ENCODE results near the gene WDR6. TPM values are rescaled to one million over a fixed set of nuclear protein-coding genes. Genes with fewer than 3 reads are reported as not detected.
A peak's percentile ranks its signal among the peaks of the same experiment; 100 is the strongest.

Gene WDR6
- total RNA-seq, 1 donor, result 98.4 TPM

GRCh38 chr3:49017971-49018706 is 10.9 kb downstream of the WDR6 start, which contains the start of gene DALRD3:
Gene DALRD3, minus strand, starts transcription at chr3:49018580. Its CDS starts 16 bp downstream, at chr3:49018564.
- Histone ChIP-seq H3K27me3 (ENCODE audit: insufficient read depth, low read length) (no peaks in the 10 kb centered on the region), H3K4me2 (ENCODE audit: insufficient read depth, low read length) (peak within 1 kb of the TSS; percentile 90), H3K4me1 (ENCODE audit: insufficient read depth, low read length) (peaks cover 30% of the 10 kb centered on the region), H4K20me1 (ENCODE audit: insufficient read depth, low read length) (peaks cover 33% of the 10 kb centered on the region), H3K79me2 (ENCODE audit: insufficient read depth, low read length) (peaks cover 60% of the 10 kb centered on the region), H3K27ac (ENCODE audit: low read depth, low read length) (peak within 1 kb of the TSS; percentile 65), H2AFZ (ENCODE audit: low read length) (peak within 1 kb of the TSS; percentile 66), H3K4me3 (ENCODE audit: insufficient read depth, low read length) (peak within 1 kb of the TSS; percentile 92), H3K9me3 (ENCODE audit: low read depth, low read length) (no peaks in the 10 kb centered on the region), H3K36me3 (ENCODE audit: insufficient read depth, low read length) (peaks cover 33% of the 10 kb centered on the region)
- DNase-seq (ENCODE audit: insufficient read length, low spot score, missing footprints), result peak; percentile 93
- no peak for TF ChIP-seq CTCF (IDR thresholded peaks at IDR 0.05; ENCODE audit: extremely low read depth, low read depth, low read length)

GRCh38 chr3:49018707-49019006 is 11.5 kb downstream of the WDR6 start:
- no peaks in the 10 kb centered on the region for H3K27me3 ChIP-seq (ENCODE audit: insufficient read depth, low read length)
- H3K9me3 ChIP-seq (ENCODE audit: low read depth, low read length), result no peaks in the 10 kb centered on the region
- H3K4me3 ChIP-seq (ENCODE audit: insufficient read depth, low read length), result peak overlapping the region; percentile 92
- peaks cover 58% of the 10 kb centered on the region for H3K79me2 ChIP-seq (ENCODE audit: insufficient read depth, low read length)
- no peak for DNase-seq (ENCODE audit: insufficient read length, low spot score, missing footprints)
- H3K36me3 ChIP-seq (ENCODE audit: insufficient read depth, low read length), result peaks cover 35% of the 10 kb centered on the region
- H2AFZ ChIP-seq (ENCODE audit: low read length), result peak overlapping the region; percentile 66
- H3K4me1 ChIP-seq (ENCODE audit: insufficient read depth, low read length), result peaks cover 32% of the 10 kb centered on the region
- peak overlapping the region; percentile 90 for H3K4me2 ChIP-seq (ENCODE audit: insufficient read depth, low read length)
- peak overlapping the region; percentile 65 for H3K27ac ChIP-seq (ENCODE audit: low read depth, low read length)
- no peak for TF ChIP-seq CTCF (IDR thresholded peaks at IDR 0.05; ENCODE audit: extremely low read depth, low read depth, low read length)
- H4K20me1 ChIP-seq (ENCODE audit: insufficient read depth, low read length), result peaks cover 29% of the 10 kb centered on the region

- Histone ChIP-seq H3K79me2 (ENCODE audit: insufficient read depth, low read length) (peaks cover 57% of the 10 kb centered on the region), H3K27ac (ENCODE audit: low read depth, low read length) (peak overlapping the region; percentile 96), H2AFZ (ENCODE audit: low read length) (peak overlapping the region; percentile 27), H3K36me3 (ENCODE audit: insufficient read depth, low read length) (peaks cover 36% of the 10 kb centered on the region), H3K4me3 (ENCODE audit: insufficient read depth, low read length) (peak overlapping the region; percentile 96), H4K20me1 (ENCODE audit: insufficient read depth, low read length) (peaks cover 22% of the 10 kb centered on the region), H3K4me1 (ENCODE audit: insufficient read depth, low read length) (peaks cover 32% of the 10 kb centered on the region), H3K9me3 (ENCODE audit: low read depth, low read length) (no peaks in the 10 kb centered on the region), H3K4me2 (ENCODE audit: insufficient read depth, low read length) (peak overlapping the region; percentile 98), H3K27me3 (ENCODE audit: insufficient read depth, low read length) (no peaks in the 10 kb centered on the region)
- TF ChIP-seq CTCF (IDR thresholded peaks at IDR 0.05; ENCODE audit: extremely low read depth, low read depth, low read length), result no peak
- peak; percentile 86 for DNase-seq (ENCODE audit: insufficient read length, low spot score, missing footprints)
Observed at GRCh38 chr3:49019941-49020329, 12.7 kb downstream of the WDR6 start.

GRCh38 chr3:49020330-49021212 is 13.4 kb downstream of the WDR6 start:
- H2AFZ ChIP-seq (ENCODE audit: low read length), result peak overlapping the region; percentile 77

More at GRCh38 chr3:49020330-49021212, 13.4 kb downstream of the WDR6 start:
- peaks cover 62% of the 10 kb centered on the region for H3K79me2 ChIP-seq (ENCODE audit: insufficient read depth, low read length)
- peaks cover 36% of the 10 kb centered on the region for H3K36me3 ChIP-seq (ENCODE audit: insufficient read depth, low read length)
- peak overlapping the region; percentile 96 for H3K27ac ChIP-seq (ENCODE audit: low read depth, low read length)
- no peaks in the 10 kb centered on the region for H3K27me3 ChIP-seq (ENCODE audit: insufficient read depth, low read length)
- H3K9me3 ChIP-seq (ENCODE audit: low read depth, low read length), result no peaks in the 10 kb centered on the region
- peak; percentile 93 for DNase-seq (ENCODE audit: insufficient read length, low spot score, missing footprints)
- H4K20me1 ChIP-seq (ENCODE audit: insufficient read depth, low read length), result peaks cover 18% of the 10 kb centered on the region
- H3K4me3 ChIP-seq (ENCODE audit: insufficient read depth, low read length), result peak overlapping the region; percentile 96
- H3K4me2 ChIP-seq (ENCODE audit: insufficient read depth, low read length), result peak overlapping the region; percentile 98
- peaks cover 32% of the 10 kb centered on the region for H3K4me1 ChIP-seq (ENCODE audit: insufficient read depth, low read length)
- TF ChIP-seq CTCF (IDR thresholded peaks at IDR 0.05; ENCODE audit: extremely low read depth, low read depth, low read length), result no peak

Data from osteoblast (primary cell).